Measurements from ENCODE around the gene BIRC5. TPM values are rescaled to one million over a fixed set of nuclear protein-coding genes. Genes with fewer than 3 reads are reported as not detected.

The BIRC5 gene
- 39.0 and 50.1 TPM in 2 replicates for total RNA-seq

DNA sequence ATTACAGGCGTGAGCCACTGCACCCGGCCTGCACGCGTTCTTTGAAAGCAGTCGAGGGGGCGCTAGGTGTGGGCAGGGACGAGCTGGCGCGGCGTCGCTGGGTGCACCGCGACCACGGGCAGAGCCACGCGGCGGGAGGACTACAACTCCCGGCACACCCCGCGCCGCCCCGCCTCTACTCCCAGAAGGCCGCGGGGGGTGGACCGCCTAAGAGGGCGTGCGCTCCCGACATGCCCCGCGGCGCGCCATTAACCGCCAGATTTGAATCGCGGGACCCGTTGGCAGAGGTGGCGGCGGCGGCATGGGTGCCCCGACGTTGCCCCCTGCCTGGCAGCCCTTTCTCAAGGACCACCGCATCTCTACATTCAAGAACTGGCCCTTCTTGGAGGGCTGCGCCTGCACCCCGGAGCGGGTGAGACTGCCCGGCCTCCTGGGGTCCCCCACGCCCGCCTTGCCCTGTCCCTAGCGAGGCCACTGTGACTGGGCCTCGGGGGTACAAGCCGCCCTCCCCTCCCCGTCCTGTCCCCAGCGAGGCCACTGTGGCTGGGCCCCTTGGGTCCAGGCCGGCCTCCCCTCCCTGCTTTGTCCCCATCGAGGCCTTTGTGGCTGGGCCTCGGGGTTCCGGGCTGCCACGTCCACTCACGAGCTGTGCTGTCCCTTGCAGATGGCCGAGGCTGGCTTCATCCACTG, at the start of gene BIRC5:
Gene BIRC5 (plus strand): TSS at position 238 of the 690 bp plus-strand sequence. CDS start 64 bp downstream, at position 302.
- DNase-seq (ENCODE audit: low read depth), result peak; percentile 86
- TF ChIP-seq, protein P1, sequence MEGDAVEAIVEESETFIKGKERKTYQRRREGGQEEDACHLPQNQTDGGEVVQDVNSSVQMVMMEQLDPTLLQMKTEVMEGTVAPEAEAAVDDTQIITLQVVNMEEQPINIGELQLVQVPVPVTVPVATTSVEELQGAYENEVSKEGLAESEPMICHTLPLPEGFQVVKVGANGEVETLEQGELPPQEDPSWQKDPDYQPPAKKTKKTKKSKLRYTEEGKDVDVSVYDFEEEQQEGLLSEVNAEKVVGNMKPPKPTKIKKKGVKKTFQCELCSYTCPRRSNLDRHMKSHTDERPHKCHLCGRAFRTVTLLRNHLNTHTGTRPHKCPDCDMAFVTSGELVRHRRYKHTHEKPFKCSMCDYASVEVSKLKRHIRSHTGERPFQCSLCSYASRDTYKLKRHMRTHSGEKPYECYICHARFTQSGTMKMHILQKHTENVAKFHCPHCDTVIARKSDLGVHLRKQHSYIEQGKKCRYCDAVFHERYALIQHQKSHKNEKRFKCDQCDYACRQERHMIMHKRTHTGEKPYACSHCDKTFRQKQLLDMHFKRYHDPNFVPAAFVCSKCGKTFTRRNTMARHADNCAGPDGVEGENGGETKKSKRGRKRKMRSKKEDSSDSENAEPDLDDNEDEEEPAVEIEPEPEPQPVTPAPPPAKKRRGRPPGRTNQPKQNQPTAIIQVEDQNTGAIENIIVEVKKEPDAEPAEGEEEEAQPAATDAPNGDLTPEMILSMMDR (IDR thresholded peaks at IDR 0.05; ENCODE audit: insufficient read depth, low read depth, low read length), result no peak
- H3K4me3 ChIP-seq (ENCODE audit: low read depth, low read length), result peak within 1 kb of the TSS; percentile 80

DNA sequence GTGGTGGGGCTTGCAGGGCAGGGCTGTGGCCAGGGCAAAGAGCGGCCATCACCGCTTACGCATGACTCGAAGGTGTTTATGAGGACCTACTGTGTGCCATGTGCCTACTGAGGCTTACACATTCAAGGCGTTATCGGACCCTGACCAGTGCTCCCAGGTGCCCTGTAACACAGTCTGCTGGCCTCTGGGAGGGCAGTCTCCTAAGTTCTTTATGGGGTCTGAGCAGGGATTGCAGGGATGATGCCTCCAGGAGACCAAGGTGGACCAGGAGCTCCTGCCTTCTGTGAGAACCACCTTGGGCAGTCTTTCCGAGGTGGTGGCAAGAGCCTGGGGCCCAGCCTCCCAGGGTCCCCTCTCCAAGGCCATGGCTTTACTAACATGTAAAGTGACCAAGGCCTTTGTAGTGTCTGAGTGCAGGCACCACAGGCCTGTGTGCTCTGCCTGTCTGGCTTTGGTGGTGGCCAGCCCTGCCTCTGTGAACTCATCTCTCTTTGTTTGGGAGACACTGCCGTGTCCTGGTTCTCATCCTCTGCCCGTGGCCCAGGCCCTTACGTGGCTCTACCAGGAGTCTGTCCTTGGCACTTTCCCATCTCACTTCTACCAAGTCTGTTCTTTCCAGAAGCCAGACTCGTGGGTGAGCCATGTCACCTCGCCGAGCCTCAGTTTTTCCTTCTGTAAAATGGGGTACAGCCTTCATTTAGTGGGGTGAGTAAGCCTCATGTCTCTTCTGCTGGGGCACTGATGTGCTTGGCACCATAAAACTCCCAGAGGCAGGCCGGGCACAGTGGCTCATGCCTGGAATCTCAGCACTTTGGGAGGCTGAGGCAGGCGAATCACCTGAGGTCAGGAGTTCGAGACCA, 49.1 kb upstream of the BIRC5 start:
- DNase-seq (ENCODE audit: low read depth), result no peak
- TF ChIP-seq, protein P1 (IDR thresholded peaks at IDR 0.05; ENCODE audit: insufficient read depth, low read depth, low read length), result no peak
- H3K4me3 ChIP-seq (ENCODE audit: low read depth, low read length), result no peak overlapping the region

DNA sequence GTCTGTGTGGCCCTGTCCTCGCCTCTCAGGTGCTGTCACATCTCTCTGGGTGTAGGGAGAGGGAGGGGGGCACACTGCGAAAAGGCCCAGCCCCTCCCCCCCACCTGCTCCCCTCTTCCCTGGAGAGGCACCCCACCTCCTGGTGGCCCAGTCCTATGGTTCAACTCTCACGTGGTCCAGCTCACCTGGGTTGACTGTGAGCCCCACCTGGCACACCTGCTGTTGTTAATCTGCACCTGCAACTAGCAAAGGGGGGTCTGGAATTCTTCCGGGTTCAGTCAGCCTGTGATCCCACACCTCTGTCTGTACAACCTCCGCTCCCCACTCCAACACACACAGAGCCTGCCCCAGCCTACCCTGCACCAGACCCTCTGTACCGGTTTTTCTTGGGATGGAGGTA, 47.6 kb upstream of the BIRC5 start:
- DNase-seq (ENCODE audit: low read depth), result no peak
- TF ChIP-seq, protein P1 (IDR thresholded peaks at IDR 0.05; ENCODE audit: insufficient read depth, low read depth, low read length), result no peak

DNA sequence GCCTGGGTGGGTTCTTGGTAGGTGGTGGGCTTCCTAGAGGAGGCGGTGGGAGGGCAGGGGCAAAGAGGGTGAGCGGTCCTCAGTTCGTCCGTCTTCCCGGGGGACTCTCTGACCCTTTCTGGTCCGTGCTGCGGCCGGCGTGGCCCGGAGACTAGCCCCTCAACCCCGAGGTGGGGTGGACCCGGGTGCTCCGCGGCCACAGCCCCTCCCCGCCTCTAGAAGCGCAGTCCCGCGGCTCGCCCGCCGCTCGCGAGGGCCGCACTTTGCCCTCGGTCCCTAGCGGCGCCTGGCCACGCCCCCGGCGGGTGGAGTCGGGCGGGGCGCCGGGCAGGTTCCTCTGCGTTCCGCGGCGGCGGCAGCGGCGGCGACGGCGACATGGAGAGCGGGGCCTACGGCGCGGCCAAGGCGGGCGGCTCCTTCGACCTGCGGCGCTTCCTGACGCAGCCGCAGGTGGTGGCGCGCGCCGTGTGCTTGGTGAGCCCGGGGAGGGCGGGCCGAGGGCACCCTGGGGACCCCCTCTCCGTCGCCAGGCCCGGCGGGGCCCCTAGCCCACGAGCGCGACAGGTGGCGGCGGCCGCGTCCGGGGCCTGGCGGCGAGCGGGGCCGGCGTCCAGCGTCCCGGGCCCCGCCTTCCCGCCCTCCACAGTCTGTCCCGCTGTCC, 45.7 kb upstream of the BIRC5 start, which contains the start of gene SYNGR2:
Gene SYNGR2 (plus strand): TSS at position 340 of the 661 bp plus-strand sequence. CDS start 36 bp downstream, at position 376.
- peak within 1 kb of the TSS; percentile 73 for H3K4me3 ChIP-seq (ENCODE audit: low read depth, low read length)
- DNase-seq (ENCODE audit: low read depth), result peak; percentile 48
- TF ChIP-seq, protein P1 (IDR thresholded peaks at IDR 0.05; ENCODE audit: insufficient read depth, low read depth, low read length), result no peak

More for the DNA sequence above, 47.6 kb upstream of the BIRC5 start:
- H3K4me3 ChIP-seq (ENCODE audit: low read depth, low read length), result no peak overlapping the region

DNA sequence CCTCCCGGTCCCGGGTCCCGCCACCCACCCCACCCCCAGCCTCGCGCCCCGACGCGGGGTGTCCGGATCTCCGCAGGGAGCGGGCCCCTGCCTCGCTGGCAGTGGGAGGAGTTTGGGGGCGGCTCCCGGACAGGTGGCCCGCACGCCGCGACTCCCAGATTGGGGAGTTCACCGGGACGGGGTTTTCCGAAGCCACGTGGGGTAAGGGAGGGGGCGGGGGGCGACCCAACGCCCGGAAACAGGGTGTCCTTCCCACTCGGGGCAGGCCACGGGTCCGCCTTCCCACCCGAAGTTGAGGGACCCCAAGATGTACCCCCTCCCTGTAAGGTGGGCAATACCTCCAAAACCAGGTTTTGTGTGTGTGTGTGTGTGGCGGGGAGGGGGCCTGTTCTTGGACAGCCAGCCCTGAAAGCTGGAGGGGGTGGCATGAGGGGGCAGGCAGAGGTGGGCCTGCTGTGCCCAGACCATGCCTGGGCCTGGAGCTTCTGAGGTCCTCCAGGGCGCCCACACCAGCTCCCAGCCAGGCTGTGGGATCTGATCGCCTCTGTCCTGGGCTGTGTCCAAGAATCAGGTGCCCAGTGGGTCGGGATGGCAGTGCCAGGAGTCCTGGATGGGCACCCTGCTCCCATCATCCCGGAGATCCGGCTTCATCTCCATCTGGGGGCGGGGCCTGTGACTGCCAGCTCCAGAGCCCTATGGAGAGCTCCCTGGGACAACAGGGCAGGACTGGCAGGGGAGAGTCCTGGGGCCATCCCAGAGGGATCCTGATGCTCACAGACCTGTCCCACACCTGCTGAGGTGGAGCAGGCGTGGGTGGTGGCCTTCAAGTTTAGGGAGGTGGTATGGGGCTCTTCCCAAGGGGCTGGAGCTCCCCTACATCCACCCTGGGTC, 44.9 kb upstream of the BIRC5 start:
- peak overlapping the region; percentile 73 for H3K4me3 ChIP-seq (ENCODE audit: low read depth, low read length)
- TF ChIP-seq, protein P1 (IDR thresholded peaks at IDR 0.05; ENCODE audit: insufficient read depth, low read depth, low read length), result no peak
- peak; percentile 38 for DNase-seq (ENCODE audit: low read depth)

All from fibroblast of villous mesenchyme (primary cell).